MCF 10A (cell line): ENCODE data around the gene METAP1. TPM values are rescaled to one million over a fixed set of nuclear protein-coding genes. Genes with fewer than 3 reads are reported as not detected.

Experiments
- Bru-seq: library from RNA; stranded (reverse); fragments of 400-500 nt; gene quantifications from one replicate; lab custom pipeline; 2021; lab: Mats Ljungman, UMichigan
- BruChase-seq, 2 experiments: library from RNA; stranded (reverse); fragments of 400-500 nt; gene quantifications; one replicate each; lab custom pipeline; 2021; lab: Mats Ljungman, UMichigan
- BruUV-seq: library from RNA; stranded (reverse); fragments of 400-500 nt; replicated peaks from 2 replicates; lab custom pipeline; 2021; lab: Mats Ljungman, UMichigan
- CTCF ChIA-PET: fragments of 300-600 bp; sonication (Branson Sonifier 250); formaldehyde crosslinking; extraction: SDS; loops from one replicate; lab custom pipeline; 2021; ENCODE audit warnings: antibody characterized with exemption, inconsistent platforms; lab: Yijun Ruan, JAX
- POLR2A ChIA-PET: fragments of 300-600, 350-650 bp; sonication (Branson Sonifier 250); formaldehyde crosslinking; extraction: SDS; loops from one replicate; lab custom pipeline; 2020; ENCODE audit warnings: antibody characterized with exemption, inconsistent platforms; lab: Yijun Ruan, JAX
- DNase-seq: peaks from one replicate; pipeline ENCODE4 v3.0.0-alpha.2; 2018; ENCODE audit not compliant: unreplicated experiment
- H3K27ac Mint-ChIP-seq: one replicate; pipeline ENCODE4 v1.8.0; 2022; ENCODE audit warnings: mild to moderate bottlenecking, low read depth, mixed read lengths; ENCODE audit not compliant: unreplicated experiment
- H3K27me3 Mint-ChIP-seq: one replicate; pipeline ENCODE4 v1.8.0; 2022; ENCODE audit warnings: mixed read lengths; ENCODE audit not compliant: insufficient read depth, unreplicated experiment
- H3K36me3 Mint-ChIP-seq: one replicate; pipeline ENCODE4 v1.8.0; 2022; ENCODE audit warnings: mild to moderate bottlenecking, moderate library complexity, mixed read lengths; ENCODE audit not compliant: insufficient read depth, unreplicated experiment
- H3K4me1 Mint-ChIP-seq: one replicate; pipeline ENCODE4 v1.8.0; 2022; ENCODE audit warnings: mixed read lengths; ENCODE audit not compliant: insufficient read depth, unreplicated experiment
- H3K4me3 Mint-ChIP-seq: one replicate; pipeline ENCODE4 v1.8.0; 2022; ENCODE audit warnings: mild to moderate bottlenecking, moderate library complexity, mixed read lengths; ENCODE audit not compliant: unreplicated experiment
- H3K9me3 Mint-ChIP-seq: one replicate; pipeline ENCODE4 v1.8.0; 2022; ENCODE audit warnings: mixed read lengths; ENCODE audit not compliant: unreplicated experiment
- intact Hi-C: fragments of 100-400 bp; cut with micrococcal nuclease; formaldehyde crosslinking; loops from 2 replicates; pipeline ENCODE4 v1.14.1; 2022
- long read RNA-seq: library from polyadenylated mRNA; stranded (forward); transcript quantifications from one replicate; pipeline ENCODE4 v2.0.0, GENCODE V29; 2022
- total RNA-seq: library from RNA; stranded (reverse); gene quantifications from 2 replicates; pipeline ENCODE4 v1.2.3, GENCODE V29; 2022
- TF ChIP-seq, protein P1 (sequence below): fragments of 200-600 bp; IDR thresholded peaks from one replicate; pipeline ENCODE4 v1.8.0; 2022; ENCODE audit warnings: antibody characterized with exemption, mild to moderate bottlenecking; ENCODE audit not compliant: unreplicated experiment

Gene METAP1
- total RNA-seq (43.5 and 61.4 TPM in 2 replicates), Bru-seq, nascent RNA (percentile 81 among the genes with signal in this experiment), BruChase-seq, experiment 1, labeled RNA remaining after a 6-hour chase (percentile 75 among the genes with signal in this experiment), BruChase-seq, experiment 2, labeled RNA remaining after a 2-hour chase (percentile 77 among the genes with signal in this experiment)
- long read RNA-seq, transcript METAP1-201 (11 exons, 2,791 nt) = major isoform, 113 of 148 reads
- long read RNA-seq, partial matches to known transcripts = 7 of 148 reads
- long read RNA-seq, other reads (novel, unspliced or antisense) = 28 of 148 reads

DNA sequence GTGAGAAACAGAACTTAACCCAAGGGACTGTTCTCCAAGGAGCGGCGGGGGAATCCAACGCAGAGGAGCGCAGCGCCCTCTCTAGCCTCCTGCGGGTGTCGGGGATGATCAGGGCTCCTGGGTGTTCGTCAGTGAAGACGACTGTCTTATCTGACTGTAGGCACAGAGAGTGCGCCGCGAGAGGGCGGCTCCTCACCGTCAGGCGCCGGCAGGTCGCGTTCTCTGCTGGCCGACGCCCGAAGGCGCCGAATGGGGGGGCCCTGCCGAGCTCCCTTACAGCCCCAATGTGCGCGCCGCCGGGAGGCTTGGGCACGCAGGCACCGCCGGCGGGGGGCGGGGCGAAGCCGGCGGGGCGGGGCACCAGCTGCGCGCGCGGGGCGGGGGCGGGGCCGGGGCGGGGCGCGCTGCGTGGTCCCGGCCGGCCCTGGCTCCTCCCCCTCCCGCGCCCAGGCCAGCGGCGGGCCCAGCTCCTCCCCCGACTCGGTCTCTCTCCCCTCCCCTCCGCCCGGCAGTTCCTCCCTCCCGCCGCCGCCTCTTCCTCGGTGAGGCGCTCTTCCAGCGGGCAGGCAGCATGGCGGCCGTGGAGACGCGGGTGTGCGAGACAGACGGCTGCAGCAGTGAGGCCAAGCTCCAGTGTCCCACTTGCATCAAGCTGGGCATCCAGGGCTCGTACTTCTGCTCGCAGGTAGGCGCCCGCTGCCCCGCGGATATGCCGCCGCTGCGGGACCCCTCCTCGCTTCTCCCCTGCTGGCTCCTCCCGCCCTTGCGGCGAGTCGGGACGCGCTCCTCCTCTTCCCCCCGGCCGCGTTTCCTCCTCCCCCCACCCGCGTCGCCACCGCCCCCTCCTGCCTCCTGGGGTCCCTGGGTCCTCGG is at the start of gene METAP1:
TSS of gene METAP1 (plus strand) at position 539 of the 873 bp plus-strand sequence. CDS start at position 572, 33 bp downstream.
- DNase-seq = peak; percentile 96
- CTCF ChIA-PET = interaction anchor here (0.5 to 8.9 kb wide), 58 partner anchors 9 to 844 kb away, joined by 3 to 155 read pairs (median 4); partner anchors contain the start of gene EIF4E
- Mint-ChIP-seq H3K27me3 (no peaks in the 10 kb centered on the region), H3K9me3 (no peaks in the 10 kb centered on the region), H3K36me3 (no peaks in the 10 kb centered on the region), H3K4me3 (peak within 1 kb of the TSS; percentile 75), H3K27ac (peak within 1 kb of the TSS; percentile 84), H3K4me1 (peaks cover 14% of the 10 kb centered on the region)
- TF ChIP-seq, protein P1, sequence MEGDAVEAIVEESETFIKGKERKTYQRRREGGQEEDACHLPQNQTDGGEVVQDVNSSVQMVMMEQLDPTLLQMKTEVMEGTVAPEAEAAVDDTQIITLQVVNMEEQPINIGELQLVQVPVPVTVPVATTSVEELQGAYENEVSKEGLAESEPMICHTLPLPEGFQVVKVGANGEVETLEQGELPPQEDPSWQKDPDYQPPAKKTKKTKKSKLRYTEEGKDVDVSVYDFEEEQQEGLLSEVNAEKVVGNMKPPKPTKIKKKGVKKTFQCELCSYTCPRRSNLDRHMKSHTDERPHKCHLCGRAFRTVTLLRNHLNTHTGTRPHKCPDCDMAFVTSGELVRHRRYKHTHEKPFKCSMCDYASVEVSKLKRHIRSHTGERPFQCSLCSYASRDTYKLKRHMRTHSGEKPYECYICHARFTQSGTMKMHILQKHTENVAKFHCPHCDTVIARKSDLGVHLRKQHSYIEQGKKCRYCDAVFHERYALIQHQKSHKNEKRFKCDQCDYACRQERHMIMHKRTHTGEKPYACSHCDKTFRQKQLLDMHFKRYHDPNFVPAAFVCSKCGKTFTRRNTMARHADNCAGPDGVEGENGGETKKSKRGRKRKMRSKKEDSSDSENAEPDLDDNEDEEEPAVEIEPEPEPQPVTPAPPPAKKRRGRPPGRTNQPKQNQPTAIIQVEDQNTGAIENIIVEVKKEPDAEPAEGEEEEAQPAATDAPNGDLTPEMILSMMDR = peak; percentile 58
- intact Hi-C loops = loop anchor here (1.0 to 2.0 kb wide), 7 partner anchors 57 to 528 kb away; partner anchors contain the start of genes ADH5 and EIF4E
- POLR2A ChIA-PET = interaction anchor here (0.5 to 6.5 kb wide), 40 partner anchors 9 to 951 kb away, joined by 3 to 68 read pairs (median 4); partner anchors contain the start of genes ADH5, DAPP1, DNAJB14 and EIF4E
- no TSS peak for BruUV-seq

DNA sequence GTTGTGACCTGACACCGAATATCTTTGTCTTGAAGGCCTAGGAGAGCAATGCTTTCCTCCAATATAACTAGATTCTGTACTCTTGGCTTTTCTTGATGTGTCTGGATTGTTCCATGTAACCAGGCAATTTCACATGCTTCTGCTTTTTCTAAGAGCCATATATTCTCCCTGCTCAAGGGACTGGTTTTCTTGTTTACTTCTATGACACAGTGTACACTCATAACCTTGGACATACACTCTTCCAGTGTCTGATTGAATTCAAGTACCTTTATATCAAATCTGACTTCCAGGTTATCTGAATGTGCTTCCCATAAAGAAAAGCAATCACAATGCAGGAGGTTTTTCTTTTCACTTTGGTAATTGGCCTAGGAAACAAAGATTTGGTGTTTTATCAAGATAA is 49.2 kb upstream of the METAP1 start:
- ChIA-PET POLR2A (interaction anchor here (0.9 to 1.6 kb wide), 2 partner anchors 17 to 110 kb away, joined by 4 to 5 read pairs; no protein-coding TSS in a partner anchor), CTCF (interaction anchor here (0.5 to 1.0 kb wide), 3 partner anchors 8 to 113 kb away, joined by 3 read pairs; no protein-coding TSS in a partner anchor)

DNA sequence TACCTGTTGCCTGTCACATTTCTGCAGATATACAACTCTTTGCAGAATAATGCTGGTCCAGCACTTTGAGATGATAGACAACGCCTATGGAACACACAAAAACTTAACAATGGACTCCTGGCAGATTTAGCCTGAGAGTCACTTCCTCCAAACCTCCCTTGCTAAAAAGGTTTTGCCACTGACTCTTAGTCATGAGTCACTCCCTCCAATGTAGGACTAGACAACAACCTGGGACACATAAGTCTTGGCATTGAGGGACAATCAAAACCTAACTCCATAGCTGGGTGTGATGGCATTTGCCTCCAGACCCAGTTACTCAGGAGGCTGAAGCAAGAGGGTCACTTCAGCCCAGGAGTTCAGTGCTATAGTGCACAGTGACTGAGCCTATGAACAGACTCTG is 44.6 kb upstream of the METAP1 start:
- H3K27ac Mint-ChIP-seq = no peak overlapping the region
- DNase-seq = peak; percentile 29
- H3K36me3 Mint-ChIP-seq = no peaks in the 10 kb centered on the region
- ChIA-PET CTCF (interaction anchor here (0.7 to 2.5 kb wide), 3 partner anchors 11 to 46 kb away, joined by 3 to 10 read pairs (median 4); no protein-coding TSS in a partner anchor), POLR2A (interaction anchor here (0.9 to 1.0 kb wide), 2 partner anchors 12 to 23 kb away, joined by 3 to 4 read pairs; no protein-coding TSS in a partner anchor)
- intact Hi-C loops = no loop called here
- H3K4me1 Mint-ChIP-seq = no peaks in the 10 kb centered on the region
- H3K9me3 Mint-ChIP-seq = peaks cover 3% of the 10 kb centered on the region
- no peak overlapping the region for H3K4me3 Mint-ChIP-seq
- TF ChIP-seq, protein P1 = no peak
- no peaks in the 10 kb centered on the region for H3K27me3 Mint-ChIP-seq
- BruUV-seq = no TSS peak

More for the DNA sequence above, 49.2 kb upstream of the METAP1 start:
- BruUV-seq = no TSS peak
- no peak for DNase-seq
- no peak overlapping the region for H3K27ac Mint-ChIP-seq
- intact Hi-C loops = no loop called here
- H3K36me3 Mint-ChIP-seq = no peaks in the 10 kb centered on the region
- no peak overlapping the region for H3K4me3 Mint-ChIP-seq
- no peaks in the 10 kb centered on the region for H3K27me3 Mint-ChIP-seq
- TF ChIP-seq, protein P1 = no peak
- H3K4me1 Mint-ChIP-seq = no peaks in the 10 kb centered on the region
- H3K9me3 Mint-ChIP-seq = no peaks in the 10 kb centered on the region
